GM18861 (cell line): ENCODE results near the gene KAZN.

Source experiments
- ATAC-seq: cut with Tn5 transposase; IDR thresholded peaks from one replicate; pipeline ENCODE4 v1.9.1; 2021; ENCODE audit not compliant: unreplicated experiment

KAZN gene

DNA sequence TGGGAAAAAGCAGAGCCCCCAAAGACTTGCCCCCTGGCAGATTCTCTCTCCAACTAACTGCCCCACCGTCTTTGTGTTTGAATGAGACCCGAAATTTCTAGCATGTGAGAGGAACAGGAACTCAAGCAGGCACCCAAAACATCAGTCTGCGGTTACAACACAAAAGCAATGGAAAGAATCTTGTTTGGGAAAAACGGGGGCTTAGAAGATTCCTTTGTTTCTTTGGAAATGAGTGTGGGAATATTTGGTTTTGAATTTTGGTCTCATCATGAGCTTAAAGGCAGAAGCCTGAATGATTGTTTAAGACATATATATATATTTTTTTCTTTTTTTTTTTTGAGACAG, 366.2 kb downstream of the KAZN start:
- no peak for ATAC-seq

DNA sequence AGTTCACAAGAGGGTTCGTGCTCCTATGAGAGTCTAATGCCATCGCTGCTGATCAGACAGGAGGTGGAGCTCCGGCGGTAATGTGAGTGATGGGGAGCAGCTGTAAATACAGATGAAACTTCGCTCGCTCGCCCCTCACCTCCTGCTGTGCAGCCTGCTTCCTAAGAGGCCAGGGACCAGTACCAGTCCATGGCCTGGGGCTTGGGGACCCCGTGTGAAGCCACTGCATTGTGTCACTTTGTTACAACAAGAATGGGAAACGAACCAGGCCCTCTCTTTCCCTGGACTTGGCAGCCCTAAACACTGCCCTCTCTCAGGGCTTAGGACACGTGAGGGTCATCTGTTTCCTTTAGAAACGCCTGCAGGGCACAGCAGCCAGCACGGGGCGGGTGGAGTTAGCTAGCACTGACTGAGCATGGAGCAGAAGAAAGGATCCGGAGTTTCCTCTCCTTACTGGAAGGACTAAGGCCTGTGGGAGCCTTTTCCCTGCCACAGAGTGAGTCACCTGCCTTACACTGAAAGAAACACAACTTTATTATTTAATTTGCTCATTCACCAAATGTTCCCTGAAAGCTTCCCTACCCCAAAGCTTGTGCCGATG, 369.9 kb downstream of the KAZN start:
- no peak for ATAC-seq

DNA sequence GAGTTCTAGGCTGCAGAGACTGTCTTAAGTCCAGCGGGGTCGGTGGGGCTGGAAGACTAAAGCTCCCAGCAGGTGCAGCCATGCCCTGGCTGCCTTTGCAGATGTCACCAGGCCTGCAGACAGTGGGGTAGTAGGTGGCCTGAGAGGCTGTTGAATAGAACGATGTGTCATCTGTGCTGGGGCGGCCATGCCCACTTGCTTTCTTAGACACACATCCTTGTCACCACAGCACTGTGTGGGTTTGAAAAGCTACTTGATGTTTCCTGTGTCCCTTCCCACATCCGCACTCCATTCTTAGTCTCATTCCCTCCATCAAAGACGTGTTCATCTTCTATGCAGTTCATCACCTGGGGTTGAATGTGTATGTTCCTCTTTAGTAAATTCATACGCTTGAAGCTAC, 370.5 kb downstream of the KAZN start:
- no peak for ATAC-seq

DNA sequence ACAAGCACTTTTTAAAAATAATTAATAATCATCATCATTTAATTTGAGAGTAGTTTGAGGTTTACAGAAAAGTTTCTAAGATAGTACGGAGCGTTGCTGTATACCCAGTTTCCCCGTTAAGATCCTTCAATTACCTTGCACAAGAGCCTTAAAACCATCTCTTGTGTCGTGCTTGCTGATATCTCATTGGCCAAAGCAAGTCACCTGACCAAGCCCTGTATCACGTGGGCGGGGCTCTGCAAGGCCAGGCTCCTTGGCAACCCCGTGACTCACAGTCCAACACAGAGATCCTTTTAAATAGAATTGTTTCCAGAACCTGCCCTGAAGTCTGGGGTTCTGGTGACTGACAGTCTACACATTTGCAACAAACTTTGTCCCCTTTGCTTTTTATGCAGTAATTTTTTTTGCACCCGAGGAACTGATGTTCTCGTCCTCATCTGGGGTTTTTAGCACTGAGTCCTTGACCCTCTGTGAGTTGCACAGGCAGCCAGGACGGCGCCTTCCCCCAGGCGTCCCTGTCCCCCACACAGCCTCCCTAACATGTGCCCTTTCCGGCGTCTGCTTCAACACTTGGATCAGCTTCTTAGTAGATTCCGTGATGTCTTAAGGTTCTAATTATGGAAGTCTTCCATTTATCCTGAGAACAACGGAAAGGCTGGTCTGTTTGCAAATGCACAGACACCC, 371.8 kb downstream of the KAZN start:
- no peak for ATAC-seq

DNA sequence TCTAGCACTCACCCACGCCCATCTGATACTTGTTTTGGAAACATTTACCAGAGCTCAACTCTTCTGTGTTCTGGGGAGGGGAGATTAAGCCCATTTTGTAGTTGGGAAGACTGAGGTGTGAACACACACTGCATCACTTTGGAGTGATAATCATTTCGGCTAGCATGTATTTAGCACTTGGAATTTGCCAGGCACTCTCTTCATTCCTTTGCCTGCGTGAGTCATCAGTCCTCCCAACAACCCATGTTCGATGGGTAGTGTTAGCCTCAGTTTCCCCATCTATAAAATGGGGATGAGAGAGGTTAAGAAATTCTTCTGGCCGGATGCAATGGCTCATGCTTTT, 372.3 kb downstream of the KAZN start:
- ATAC-seq: no peak

DNA sequence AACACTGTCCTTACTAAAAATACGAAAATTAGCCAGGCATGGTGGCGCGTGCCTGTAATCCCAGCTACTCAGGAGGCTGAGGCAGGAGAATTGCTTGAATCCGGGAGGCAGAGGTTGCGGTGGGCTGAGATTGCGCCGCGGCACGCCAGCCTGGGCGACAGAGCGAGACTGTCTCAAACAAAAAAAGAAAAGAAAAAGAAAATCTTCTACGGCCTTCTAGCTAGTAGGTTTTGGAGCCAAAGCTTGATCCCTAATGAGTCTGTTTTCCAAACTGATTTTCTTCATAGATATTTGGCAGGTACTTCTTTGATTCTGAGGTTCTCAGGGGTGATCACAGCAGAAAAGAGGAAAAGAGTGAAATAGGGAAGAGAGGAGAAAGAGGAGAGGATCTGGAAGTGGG, 372.7 kb downstream of the KAZN start:
- ATAC-seq: no peak

DNA sequence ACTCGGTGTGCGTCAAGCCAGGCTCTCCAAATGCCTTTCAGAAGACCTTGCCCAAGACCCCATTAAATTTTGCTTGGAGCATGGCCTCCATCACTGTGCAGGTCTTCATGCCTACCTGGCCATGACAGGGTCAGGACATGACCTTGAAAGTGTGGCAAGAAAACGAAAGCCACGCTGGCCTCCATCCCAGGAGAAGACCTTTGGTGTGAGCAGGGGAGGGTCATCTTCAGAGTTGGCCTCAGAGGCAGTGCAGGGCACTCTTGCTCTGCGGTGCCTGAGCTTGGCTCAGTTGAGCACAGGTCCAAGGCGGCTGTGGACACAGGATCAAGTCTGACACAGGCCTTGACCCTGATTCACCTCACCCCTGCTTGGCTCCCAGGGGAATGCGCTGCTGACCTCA, 373.6 kb downstream of the KAZN start:
- no peak for ATAC-seq

DNA sequence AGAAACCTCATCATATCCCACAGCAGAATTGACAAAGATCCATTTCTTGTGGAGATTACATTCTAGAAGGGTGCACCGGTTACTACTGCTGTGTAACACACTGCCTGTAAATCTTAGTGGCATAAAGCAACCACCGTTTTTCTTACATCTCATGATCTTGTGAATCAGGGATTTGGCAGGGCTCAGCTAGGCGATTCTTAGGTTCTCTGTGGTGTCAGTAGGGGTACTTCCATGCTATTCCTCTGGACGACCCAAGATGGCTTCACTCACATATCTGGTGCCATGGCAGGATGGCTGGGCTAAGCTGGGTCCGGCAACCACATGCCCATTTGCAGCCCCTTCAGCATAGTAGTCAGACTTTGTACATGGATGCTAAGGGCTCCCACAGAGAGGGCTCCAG, 375.3 kb downstream of the KAZN start:
- ATAC-seq: no peak

DNA sequence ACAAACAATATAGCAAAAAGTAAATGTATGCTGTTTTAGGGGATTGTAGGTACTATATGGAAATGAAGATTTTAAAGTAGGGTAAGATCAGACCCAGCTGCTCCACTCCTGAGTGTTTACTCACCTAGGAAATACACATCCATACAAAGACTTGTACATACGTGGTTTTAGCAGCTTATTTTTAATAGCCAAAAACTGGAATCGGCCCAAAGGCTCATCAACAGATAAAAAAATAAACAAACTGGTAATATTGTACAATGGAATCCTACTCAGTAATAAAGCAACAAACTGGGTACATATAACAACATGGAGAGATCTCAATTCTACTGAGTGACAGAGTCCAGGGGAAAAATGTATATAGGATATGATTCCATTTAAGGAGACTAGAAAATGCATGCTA, 375.9 kb downstream of the KAZN start:
- no peak for ATAC-seq

DNA sequence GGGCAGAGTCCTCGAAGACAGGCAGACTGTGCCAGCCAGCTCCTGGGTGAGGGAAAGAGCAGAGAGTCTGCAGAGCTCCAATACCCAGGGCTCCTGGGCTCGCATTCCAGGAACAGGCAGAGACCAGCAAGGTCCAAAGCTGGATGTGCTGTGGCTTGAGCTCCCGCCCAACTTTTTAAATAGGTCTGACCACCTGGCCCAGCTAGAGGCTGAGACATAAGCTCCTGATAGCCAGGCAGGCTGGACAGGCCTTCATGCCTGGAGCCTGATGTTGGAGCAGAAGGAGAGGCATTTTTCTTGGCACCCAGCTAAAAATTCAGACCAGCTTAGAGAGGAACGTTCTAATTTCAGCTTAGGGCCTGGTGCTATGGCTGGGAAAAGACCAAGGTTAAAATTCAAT, 376.6 kb downstream of the KAZN start:
- ATAC-seq: no peak

DNA sequence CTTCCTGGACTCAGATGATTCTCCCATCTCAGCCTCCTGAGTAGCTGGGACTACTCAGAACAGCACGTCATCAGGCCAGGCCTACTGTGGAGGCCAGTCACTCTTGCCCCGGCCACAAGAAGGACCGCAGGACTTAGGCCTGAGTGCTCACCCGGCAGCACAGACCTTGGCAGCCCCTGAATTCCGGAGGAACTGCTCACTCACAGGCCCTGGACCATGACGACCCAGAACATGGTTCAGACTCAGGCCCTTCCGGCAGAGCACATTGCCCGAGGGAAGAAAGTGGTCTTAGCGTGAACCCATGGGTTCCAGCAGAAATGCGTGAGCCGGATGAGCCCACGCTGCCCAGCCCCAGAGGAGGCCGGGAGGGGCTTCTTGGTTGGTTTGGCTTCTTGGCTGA, 377.8 kb downstream of the KAZN start:
- no peak for ATAC-seq

DNA sequence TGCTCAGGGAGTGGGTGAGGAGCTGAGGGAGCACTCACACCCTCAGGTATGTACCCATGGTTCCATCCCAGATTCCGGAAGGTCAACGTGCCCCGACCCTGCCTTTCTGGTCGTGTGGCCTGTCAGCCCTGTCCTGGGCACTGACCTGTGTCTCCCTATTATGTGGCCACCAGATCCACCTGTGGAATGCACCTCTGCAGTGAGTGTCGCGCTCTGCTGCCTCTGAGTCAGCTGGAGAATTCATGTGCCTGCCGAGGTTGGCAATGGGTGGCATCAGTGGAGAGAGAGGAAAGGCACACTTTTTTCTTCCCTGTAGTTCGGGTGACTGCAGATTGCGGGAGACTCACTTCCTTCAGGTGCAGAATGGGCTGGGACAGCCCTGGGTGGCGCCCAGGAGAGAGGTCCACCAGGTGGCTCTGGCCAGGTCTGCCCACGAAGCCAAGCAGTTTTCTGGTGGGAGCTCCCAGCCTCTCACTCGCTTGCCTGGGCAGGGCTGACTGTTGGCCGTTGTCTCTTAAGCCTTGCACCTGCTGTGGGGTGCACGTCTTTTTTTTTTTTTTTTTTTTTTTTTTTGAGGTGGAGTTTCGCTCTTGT, 378.9 kb downstream of the KAZN start:
- ATAC-seq: no peak

DNA sequence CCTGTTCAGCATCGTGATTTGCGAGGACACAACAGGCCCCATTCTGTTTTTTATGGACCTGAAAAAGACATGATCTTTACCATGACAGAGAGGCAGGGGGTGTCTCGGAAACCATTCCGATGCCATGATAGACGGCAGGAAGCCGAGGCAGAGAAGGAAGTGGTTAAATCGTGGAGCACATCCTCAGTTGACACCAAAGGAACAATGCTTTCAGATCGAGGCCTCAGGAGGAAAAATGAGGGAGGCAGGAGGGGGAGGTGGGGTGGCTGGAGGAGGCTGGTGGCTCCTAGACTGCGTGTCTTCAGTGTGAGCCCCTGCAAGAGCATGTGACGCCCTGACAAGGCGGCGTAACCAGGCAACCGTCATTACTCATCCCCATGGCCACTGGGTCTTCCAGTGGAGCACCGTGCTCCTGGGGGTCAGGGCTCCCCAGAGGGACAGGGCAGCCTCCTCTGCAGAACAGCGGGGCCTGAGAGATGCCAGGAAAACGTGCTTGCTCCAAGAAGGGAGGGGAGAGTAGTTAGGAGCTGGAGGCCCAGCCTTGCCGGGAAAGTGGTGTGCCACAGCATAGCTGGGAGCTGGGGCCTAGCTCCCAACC, 382.2 kb downstream of the KAZN start:
- ATAC-seq: no peak

DNA sequence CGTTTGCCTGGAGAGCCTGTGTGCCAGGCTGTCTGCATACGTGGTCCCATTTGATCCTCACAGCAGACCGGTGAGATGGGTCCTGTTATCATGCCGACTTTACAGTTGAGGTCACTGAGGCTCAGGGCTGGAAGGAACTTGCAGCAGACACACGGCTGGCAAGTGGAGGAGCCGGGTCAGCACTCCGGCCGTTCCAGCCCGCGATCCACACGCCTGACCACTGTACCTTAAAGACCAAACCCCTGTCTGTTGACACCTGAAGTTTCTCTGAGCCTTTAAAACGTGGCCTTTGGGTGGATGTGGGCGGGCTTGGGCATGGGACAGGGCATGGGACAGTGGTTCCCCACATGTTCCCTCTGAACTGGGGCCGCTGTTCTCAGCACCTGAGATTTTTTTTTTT, 383.5 kb downstream of the KAZN start:
- no peak for ATAC-seq

DNA sequence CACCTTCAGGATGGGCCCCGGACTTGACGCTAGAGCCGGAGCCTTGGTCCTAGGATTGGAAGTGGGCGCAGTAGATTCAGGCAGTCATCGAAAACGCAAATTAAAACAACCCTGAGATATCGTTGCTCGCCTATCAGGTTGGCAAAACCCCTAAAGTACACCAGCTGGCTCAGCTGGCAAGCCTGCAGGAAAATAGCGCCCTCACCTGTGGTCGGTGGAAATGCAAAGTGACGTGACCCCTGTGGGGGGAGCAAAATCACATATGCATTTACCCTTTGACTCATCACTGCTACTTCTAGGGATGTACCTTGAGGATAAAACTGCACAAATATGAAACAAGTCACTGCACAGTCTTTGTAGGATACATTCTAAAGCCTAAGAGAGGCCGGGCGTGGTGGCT, 384.8 kb downstream of the KAZN start:
- ATAC-seq: no peak

DNA sequence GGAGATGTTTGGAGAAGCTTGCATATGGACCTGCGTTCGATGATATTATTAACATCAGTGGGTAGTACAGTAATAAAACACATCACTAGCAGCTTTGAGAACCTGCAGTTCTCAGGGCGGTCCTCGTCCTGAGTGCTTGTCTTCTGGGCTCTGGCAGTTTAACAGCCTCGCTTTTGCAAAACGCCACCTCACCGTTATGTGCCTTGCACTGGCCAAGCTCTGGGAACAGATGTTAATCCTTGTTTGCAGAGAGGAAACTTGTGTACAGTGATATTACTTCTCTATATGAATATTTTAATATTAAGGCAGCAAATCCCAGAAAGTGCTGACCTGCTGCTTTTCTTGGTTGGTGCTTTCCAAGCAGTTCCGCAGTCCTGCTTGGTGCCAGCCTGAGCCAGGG, 387.7 kb downstream of the KAZN start:
- ATAC-seq: no peak

DNA sequence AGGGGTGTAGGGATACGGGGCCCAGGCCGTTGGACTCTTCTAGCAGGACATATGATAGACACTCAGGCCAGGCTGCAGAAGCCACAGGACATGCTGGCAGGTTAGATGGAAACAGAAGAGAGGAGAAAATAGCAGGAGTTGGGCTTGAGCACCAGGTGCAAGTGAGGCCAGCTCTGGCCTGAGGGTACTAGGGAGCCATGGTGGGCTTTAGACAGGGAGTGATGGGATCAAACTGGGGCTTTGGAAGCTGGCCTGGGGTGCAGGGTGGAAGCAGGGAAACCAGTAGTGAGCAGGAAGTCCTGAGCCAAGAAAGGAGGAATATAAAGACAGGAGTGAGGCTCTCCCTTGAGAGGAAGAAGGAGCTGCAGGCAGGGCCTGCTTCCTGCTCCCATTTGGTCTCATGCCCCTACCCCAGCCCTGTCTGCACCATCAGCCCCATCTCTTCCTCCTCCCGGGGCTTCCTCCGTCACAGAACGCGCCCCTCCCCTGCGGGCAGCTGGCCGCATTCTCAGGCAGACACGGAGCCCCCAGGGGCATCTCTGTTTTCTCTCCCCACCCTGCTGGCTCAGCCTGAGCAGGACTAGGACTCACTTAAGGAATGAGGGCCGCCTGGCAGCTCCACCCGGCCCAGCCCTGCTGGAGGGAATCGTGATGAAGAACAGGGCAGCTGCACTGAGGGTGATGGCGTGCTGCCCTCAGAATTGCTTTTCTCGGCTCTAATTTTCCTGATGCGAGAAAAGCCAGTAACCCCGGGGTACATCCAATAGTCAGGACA, 389.5 kb downstream of the KAZN start:
- ATAC-seq: no peak

DNA sequence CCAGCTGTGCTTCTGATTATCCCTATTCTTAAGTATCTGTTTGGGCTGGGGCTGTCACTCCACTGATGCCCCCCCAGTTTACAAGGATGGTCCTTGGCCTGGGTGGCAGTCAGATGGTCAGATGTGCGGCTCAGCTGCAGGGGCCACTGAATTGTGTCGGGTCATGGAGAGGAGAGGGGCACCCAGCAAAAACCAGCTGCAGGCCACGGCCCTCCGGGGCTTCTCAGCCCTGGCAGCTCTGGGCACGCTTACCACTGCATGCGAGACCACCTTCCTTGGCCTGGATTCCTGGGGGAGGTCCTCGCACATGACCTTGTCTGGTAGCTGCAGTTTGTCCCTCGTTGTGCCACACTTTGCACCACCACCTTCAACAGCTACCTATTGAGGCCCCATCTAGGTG, 390.2 kb downstream of the KAZN start:
- no peak for ATAC-seq

DNA sequence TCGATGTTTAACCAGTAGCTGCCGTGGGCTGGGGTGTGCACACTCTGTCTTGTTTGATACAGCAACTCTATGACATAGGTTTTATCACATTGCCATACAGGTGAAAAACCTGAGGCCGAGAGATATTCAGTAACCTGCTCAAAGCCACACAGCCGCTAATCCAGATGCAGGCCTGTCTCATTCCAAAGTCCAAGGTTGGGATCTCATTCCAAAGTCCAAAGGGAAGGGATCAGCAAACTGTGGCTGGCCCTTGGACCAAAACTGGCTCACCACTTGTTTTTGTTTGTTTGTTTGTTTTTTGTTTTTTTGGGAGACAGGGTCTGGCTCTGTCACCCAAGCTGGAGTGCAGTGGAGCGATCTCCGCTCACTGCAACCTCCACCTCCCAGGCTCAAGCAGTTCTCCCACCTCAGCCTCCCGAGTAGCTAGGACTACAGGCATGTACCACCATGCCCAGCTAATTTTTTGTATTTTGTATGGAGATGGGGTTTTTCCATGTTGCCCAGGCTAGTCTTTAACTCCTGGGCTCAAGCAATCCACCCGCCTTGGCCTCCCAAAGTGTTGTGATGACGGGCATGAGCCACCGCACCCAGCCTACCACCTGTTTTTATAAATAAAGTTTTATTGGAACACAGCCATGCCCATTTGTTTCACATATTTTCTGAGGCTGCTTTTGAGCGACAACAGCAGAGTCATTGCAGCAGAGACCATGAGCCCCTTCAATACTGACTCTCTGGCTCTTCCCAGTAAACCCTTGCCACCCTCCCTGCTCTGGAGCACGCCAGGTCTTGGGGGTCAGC, 391.6 kb downstream of the KAZN start:
- ATAC-seq: no peak

DNA sequence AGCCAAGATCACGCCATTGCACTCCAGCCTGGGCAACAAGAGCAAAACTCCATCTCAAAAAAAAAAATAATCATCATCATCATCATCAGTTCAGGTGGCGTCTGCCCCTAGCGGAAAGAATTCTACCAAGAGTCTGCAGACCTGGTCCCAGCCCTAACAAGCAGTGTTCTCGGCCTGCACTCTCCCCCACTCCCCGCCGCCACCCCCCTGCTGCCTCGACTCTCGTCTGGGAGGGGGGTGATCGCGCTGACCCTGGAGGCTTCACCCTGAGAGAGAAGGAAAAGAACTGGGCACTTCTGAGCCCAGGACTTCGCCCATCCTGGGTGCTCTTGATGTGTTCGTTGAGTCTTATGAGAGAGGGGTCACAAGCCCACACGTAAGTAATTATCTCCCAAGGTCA, 394.9 kb downstream of the KAZN start:
- no peak for ATAC-seq

DNA sequence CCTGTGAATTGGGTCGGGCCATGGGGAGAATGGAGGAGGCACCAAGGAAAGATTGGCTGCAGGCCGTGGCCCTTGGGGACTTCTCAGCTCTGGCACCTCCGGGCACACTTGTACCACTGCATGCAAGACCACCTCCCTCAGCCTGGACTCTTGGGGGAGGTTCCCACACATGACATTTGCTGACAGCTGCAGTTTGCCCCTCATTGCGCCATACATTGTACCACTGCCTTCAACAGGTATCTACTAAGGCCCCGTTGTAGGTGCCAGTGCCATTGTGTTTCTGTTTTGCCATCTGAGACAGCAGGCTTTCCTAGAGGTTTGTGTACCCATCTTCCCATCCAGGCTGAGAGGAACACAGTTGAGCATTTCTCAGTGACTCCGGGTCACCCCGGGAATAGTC, 395.7 kb downstream of the KAZN start:
- no peak for ATAC-seq
